Head of caudate nucleus (tissue), 42 donors: ENCODE results near the gene PKN1.
A peak's percentile ranks its signal among the peaks of the same experiment; 100 is the strongest.
"Not testable (repeated sequence)": the region's sequence is repeated elsewhere in the genome, so short reads cannot be mapped to it uniquely, and the experiment has no call there.

ENCODE experiments used
- DNase-seq, 42 donors: peaks; one replicate each; pipeline versions ENCODE4 v3.0.0 to v3.0.0-alpha.2; 2020 to 2021; ENCODE audit warnings: mixed read lengths in 7 of 42
- intact Hi-C: fragments of 100-400 bp; cut with DNase I; formaldehyde crosslinking; loops from one replicate; pipeline ENCODE4 v1.15.0; 2022

Gene PKN1

DNA sequence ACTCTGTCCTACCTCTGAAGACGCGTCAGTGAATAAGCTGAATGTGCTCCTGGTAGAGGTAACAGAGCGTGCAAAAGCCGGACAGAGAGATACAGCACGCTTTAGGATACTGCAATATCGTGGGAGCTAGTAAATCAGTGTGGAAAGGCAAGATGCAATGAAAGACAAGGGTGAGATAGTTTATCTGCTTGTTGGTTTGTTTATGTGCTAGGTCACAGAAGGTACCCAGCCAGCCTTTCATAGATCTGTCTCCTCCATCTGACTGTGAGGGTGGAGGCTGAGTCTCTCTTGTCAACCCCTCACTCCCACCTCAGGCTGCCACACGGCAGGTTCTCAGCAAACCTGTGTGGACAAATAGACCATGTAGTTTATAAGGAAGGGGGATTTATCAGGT lies 63.7 kb downstream of the PKN1 start:
- DNase-seq = no peak
- intact Hi-C loops = loop anchor here (5.0 kb wide), 1 partner anchor 290 kb away; the partner anchor contains the start of gene ADGRL1

GRCh38 chr19:14497228-14497921 lies 64.3 kb downstream of the PKN1 start:
- peak in 38 of 42 donors; percentile 33 to 84 (median 66) for DNase-seq
- intact Hi-C loops = loop anchor here (5.0 kb wide), 1 partner anchor 290 kb away; the partner anchor contains the start of gene ADGRL1

- intact Hi-C loops = no loop called here
- DNase-seq = no peak
Observed at GRCh38 chr19:14502334-14503092, 69.4 kb downstream of the PKN1 start.

DNA sequence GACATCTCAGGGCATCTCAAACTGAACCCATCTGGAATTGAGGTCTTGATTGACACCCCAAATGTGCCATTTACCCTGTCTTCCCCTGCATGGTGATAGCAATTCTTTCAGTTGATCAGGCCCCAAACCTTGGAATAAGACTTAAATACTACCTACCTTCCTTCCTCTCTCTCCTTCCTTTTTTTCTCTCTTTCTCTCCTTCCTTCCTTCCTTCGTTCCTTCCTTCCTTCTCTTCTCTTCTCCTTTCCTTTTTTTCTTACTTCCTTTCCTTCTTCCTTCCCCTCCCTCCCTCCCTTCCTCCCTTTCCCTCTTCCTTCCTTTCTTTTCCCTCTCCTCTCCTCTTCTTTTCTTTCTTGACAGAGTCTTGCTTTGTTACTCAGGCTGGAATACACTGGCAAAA lies 70.2 kb downstream of the PKN1 start:
- DNase-seq = no peak
- intact Hi-C loops = no loop called here

- DNase-seq, intact Hi-C loops: not testable (repeated sequence)
Observed at GRCh38 chr19:14504575-14504974, 71.5 kb downstream of the PKN1 start.

DNA sequence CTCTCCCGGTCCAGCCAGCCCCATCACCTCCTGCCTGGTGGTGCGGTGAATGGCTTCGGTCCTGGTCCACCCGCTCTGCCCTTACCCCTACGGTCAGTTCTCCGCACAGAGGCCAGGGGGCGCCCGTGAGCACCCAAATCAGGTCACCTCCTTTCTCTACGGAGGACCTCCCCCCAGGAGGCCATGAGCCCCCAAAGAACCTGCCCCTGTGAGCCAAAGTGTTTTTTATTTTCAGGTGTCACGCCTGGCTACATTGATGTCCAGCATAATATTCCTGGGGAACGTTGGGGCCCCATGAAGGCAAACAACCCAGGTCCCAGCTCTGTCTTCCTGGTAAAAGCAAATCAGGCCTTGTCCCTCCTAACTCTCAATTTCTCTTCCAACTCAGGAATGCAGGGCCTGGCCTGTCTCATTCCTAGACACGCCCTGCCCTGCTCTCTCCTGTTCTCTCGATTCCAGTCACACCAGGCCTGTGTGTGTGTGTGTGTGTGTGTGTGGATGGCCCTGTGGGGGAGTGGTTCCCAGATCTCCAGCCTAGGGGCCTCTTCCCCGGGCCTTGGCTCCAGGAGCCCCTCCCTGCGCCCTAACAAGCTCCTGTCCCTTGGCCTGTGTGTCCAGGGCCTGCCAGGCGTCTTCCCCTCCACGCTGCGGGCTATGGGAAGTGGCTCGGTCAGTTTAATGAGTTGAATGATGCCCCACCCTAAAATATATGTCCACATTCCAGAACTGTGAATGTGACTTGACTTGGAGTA lies 72.6 kb downstream of the PKN1 start:
- intact Hi-C loops = no loop called here
- peak in 29 of 42 donors; percentile 29 to 76 (median 49) for DNase-seq

- DNase-seq = no peak
- intact Hi-C loops = no loop called here
Observed at GRCh38 chr19:14507704-14508542, 74.8 kb downstream of the PKN1 start.

DNA sequence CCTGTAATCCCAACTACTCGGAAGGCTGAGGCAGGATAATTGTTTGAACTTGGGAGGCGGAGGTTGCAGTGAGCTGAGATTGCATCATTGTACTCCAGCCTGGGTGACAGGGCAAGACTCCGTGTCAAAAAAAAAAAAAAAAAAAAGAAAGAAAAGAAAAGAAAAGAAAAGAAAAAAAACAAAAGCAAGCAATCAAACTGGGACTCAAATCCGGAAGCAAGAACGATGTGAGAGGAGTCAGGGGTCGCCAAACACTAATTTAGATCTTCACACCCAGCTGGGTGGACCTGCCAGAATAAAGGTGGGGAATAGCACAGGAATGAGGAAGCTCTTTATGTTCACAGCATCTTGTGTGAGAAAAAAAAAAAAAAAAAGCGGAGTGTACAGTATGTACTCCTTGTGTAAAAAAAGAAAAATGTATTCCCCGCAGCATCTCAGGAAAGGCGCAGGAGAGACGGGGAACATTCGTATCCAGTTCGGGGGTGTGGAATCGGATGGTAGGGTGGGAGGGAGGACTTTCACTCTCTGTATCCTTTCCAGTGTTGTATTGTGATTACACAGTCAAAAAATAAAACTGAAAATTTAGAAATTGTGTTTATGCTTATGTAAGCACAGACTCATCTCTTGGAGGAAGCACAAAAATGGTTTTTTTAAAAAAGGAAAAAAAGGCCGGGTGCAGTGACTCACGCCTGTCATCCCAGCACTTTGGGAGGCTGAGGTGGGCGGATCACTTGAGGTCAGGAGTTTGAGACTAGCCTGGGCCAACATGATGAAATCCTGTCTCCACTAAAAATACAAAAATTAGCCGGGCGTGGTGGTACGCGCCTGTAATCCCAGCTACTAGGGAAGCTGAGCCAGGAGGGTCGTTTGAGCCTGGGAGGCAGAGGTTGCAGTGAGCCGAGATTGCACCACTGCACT lies 77.5 kb downstream of the PKN1 start:
- intact Hi-C loops = no loop called here
- peak in 34 of 42 donors; percentile 30 to 86 (median 60) for DNase-seq

GRCh38 chr19:14511229-14511593 lies 78.1 kb downstream of the PKN1 start:
- intact Hi-C loops = no loop called here
- DNase-seq = no peak

GRCh38 chr19:14512406-14512961 lies 79.4 kb downstream of the PKN1 start:
- intact Hi-C loops = no loop called here
- DNase-seq = no peak

DNA sequence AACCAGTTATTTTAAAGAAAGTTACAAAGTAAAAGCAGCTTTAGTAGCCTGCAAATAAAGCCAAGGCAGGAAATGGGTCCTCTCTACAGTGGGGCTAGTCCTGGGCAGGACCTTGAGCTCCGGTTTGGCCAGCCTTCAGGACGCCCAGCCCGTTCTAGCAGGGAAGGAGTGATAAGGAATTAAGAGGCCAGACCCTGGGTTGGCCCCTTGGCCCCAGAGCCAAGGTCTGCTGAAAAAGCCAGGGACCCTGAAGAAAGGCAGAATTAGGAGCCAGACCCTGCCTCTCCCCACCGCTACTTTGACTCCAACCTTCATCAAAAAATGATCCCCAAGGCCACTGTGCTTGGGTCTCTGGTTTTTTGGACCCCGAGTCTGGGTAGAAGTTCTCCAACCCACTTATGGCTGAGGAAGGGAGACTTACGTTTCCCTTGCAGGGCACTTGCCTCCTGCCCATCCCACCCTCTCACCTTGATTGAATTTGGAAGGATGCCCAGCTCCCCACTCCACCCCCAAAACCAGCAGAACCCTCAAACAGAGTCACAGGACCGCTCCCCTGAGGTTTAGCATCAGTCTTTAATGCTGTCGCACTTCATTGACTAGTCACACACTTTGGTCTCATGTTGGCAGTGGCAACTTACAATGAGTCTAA lies 81.2 kb downstream of the PKN1 start:
- peak in 1 of 42 donors; percentile 65 for DNase-seq
- intact Hi-C loops = no loop called here

DNA sequence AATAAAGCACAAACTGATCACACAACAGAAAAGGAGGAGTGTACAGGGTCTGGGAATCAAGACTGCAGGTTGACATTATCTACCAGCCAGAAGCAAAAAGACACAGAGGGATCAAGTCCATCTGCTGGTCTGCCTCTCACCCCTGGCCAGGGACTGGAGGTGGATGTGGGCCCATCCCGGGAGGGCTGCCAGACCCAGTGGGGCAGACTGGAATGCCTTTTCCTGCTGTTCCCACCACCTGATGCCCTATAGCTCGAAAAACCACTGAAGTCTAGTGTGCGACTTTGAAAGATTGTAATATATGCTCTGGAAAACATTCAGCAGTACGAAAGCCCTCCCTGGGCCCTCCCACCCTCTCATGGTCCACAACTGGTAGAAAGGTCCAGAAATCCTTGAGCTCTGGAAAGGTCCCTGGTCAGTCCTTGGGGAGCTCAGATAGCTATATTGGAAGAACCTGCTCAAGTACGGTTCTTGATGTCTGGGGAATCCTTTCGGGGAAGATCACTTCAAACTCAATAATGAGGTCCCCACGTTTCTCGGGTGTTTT lies 82.5 kb downstream of the PKN1 start:
- intact Hi-C loops = no loop called here
- DNase-seq = peak in 4 of 42 donors; percentile 50 to 70 (median 64)

GRCh38 chr19:14516048-14516534 lies 83.0 kb downstream of the PKN1 start:
- intact Hi-C loops = no loop called here

GRCh38 chr19:14516746-14517438 lies 83.8 kb downstream of the PKN1 start:
- intact Hi-C loops = no loop called here
- DNase-seq = peak in 7 of 42 donors; percentile 10 to 63 (median 31)

More at GRCh38 chr19:14516048-14516534, 83.0 kb downstream of the PKN1 start:
- DNase-seq = peak in 1 of 42 donors; percentile 45

DNA sequence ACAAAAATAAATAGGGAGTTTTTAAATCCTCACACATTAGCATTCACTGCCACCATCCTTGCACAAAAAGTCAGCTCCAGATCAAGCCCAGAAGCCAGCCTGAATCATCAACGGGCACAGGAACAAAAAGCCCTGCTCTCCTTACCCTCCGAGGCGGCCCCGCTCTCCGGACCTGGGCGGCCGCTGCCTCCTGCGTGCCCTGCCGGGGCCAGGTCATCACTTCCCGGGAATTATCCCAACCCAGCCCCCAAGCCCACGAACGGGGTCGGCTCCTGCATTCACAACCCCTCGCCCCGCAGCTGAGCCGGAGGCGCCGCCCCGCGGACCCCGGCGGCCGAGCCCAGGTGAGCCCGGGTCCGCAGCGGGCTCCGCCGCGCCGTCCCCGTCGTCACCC lies 84.3 kb downstream of the PKN1 start:
- DNase-seq = peak in 4 of 42 donors; percentile 22 to 56 (median 34)
- intact Hi-C loops = no loop called here
